Left ventricle myocardium inferior (tissue), 1 donor: ENCODE data around the gene SURF2. TPM values are rescaled to one million over a fixed set of nuclear protein-coding genes. Genes with fewer than 3 reads are reported as not detected.
A peak's percentile ranks its signal among the peaks of the same experiment; 100 is the strongest.

Experiments
- DNase-seq: peaks from one replicate; pipeline ENCODE4 v3.0.0-alpha.2; 2020
- H3K27ac ChIP-seq: fragments of 200-600 bp; replicated peaks from 2 replicates; pipeline ENCODE4 v1.8.0; 2021
- H3K27me3 ChIP-seq: fragments of 200-600 bp; 2 replicates; pipeline ENCODE4 v1.8.0; 2021; ENCODE audit warnings: low read depth
- H3K36me3 ChIP-seq: fragments of 200-600 bp; 2 replicates; pipeline ENCODE4 v1.8.0; 2021
- H3K4me1 ChIP-seq: fragments of 200-600 bp; 2 replicates; pipeline ENCODE4 v1.8.0; 2021
- H3K4me3 ChIP-seq: fragments of 200-600 bp; 2 replicates; pipeline ENCODE4 v1.8.0; 2021; ENCODE audit warnings: mild to moderate bottlenecking, moderate library complexity
- H3K9me3 ChIP-seq: fragments of 200-600 bp; replicated peaks from 2 replicates; pipeline ENCODE4 v1.8.0; 2021
- intact Hi-C: fragments of 100-400 bp; cut with micrococcal nuclease; formaldehyde crosslinking; loops from one replicate; pipeline ENCODE4 v1.11.0; 2022
- total RNA-seq: library from RNA; stranded (reverse); fragmentation: NEBNext Ultra II Directional; extraction: Animal tissue kit (Norgen Biotek cat#: 25700); gene quantifications from one replicate; pipeline ENCODE4 v1.2.1, GENCODE V29; 2021
- TF ChIP-seq, protein P1 (sequence below): fragments of 200-600 bp; IDR thresholded peaks from 2 replicates; pipeline ENCODE4 v1.8.0; 2021; ENCODE audit warnings: antibody characterized with exemption, mild to moderate bottlenecking, borderline replicate concordance
- donor health status: DM: no; HTN: yes; CAD: no; lungs with severe emphysema.

SURF2 gene
- total RNA-seq, 1 donor from 2014 or later, result 17.4 TPM

DNA sequence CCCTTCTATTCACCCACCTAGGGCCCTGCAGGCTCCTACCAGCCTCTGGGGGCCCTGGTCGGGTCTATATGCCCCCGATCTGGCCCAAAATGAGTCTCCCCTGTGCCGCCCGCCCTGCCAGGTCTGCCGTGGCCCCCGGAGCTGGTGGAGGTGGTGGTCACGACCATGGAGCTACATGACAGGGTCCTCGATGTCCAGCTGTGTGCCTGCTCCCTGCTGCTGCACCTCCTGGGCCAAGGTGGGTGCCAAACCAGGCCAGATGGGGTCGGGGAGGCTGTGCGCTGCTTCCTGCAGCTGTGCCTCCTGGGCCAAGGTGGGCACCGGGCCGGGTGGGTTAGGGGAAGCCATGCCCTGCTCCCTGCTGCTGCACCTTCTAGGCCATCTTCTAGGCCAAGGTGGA is 43.9 kb downstream of the SURF2 start:
- Histone ChIP-seq H3K4me1 (peaks cover 4% of the 10 kb centered on the region), H3K36me3 (peaks cover 12% of the 10 kb centered on the region), H3K27me3 (peaks cover 9% of the 10 kb centered on the region), H3K27ac (no peak overlapping the region), H3K9me3 (no peaks in the 10 kb centered on the region), H3K4me3 (no peak overlapping the region)
- no peak for DNase-seq
- TF ChIP-seq, protein P1, sequence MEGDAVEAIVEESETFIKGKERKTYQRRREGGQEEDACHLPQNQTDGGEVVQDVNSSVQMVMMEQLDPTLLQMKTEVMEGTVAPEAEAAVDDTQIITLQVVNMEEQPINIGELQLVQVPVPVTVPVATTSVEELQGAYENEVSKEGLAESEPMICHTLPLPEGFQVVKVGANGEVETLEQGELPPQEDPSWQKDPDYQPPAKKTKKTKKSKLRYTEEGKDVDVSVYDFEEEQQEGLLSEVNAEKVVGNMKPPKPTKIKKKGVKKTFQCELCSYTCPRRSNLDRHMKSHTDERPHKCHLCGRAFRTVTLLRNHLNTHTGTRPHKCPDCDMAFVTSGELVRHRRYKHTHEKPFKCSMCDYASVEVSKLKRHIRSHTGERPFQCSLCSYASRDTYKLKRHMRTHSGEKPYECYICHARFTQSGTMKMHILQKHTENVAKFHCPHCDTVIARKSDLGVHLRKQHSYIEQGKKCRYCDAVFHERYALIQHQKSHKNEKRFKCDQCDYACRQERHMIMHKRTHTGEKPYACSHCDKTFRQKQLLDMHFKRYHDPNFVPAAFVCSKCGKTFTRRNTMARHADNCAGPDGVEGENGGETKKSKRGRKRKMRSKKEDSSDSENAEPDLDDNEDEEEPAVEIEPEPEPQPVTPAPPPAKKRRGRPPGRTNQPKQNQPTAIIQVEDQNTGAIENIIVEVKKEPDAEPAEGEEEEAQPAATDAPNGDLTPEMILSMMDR, result no peak
- intact Hi-C loops, result no loop called here

DNA sequence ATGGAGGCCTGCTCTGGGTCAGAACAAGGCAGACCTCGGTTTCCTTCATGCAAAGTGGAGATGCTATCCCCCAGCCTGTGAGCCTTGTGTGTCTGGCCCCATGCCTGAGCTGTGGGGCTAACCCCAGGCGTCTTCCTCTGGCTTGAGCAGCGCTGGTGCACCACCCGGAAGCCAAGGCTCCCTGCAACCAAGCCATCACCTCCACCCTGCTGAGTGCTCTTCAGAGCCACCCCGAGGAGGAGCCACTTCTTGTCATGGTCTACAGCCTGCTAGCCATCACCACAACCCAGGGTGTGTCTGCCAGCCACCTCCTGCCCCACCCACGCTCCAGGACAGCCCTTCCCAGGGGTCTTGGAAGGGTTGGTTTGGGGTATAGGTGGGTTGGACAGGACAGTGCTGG is 45.2 kb downstream of the SURF2 start:
- no peaks in the 10 kb centered on the region for H3K9me3 ChIP-seq
- DNase-seq, result no peak
- intact Hi-C loops, result no loop called here
- H3K4me3 ChIP-seq, result no peak overlapping the region
- no peaks in the 10 kb centered on the region for H3K27me3 ChIP-seq
- H3K36me3 ChIP-seq, result peaks cover 25% of the 10 kb centered on the region
- H3K27ac ChIP-seq, result no peak overlapping the region
- TF ChIP-seq, protein P1, result no peak
- H3K4me1 ChIP-seq, result peaks cover 13% of the 10 kb centered on the region

DNA sequence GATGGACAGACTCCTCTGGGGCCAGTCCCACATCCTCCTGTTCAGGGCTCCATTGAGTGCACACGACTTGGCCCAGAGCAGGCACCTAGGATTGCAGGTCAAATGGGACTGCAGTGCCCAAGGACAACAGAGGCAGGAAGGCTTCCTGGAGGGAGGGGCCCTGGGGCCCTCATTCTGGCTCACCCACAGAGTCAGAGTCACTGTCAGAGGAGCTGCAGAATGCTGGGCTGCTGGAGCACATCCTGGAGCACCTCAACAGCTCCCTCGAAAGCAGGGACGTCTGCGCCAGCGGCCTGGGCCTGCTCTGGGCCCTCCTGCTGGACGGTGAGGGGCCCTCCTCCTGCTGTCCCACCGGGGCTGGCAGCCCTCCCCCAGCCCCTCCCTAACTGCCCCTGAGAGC is 46.3 kb downstream of the SURF2 start:
- H3K9me3 ChIP-seq, result no peaks in the 10 kb centered on the region
- intact Hi-C loops, result no loop called here
- DNase-seq, result no peak
- no peaks in the 10 kb centered on the region for H3K27me3 ChIP-seq
- H3K4me1 ChIP-seq, result peaks cover 13% of the 10 kb centered on the region
- no peak overlapping the region for H3K4me3 ChIP-seq
- peaks cover 33% of the 10 kb centered on the region for H3K36me3 ChIP-seq
- TF ChIP-seq, protein P1, result no peak
- H3K27ac ChIP-seq, result no peak overlapping the region

DNA sequence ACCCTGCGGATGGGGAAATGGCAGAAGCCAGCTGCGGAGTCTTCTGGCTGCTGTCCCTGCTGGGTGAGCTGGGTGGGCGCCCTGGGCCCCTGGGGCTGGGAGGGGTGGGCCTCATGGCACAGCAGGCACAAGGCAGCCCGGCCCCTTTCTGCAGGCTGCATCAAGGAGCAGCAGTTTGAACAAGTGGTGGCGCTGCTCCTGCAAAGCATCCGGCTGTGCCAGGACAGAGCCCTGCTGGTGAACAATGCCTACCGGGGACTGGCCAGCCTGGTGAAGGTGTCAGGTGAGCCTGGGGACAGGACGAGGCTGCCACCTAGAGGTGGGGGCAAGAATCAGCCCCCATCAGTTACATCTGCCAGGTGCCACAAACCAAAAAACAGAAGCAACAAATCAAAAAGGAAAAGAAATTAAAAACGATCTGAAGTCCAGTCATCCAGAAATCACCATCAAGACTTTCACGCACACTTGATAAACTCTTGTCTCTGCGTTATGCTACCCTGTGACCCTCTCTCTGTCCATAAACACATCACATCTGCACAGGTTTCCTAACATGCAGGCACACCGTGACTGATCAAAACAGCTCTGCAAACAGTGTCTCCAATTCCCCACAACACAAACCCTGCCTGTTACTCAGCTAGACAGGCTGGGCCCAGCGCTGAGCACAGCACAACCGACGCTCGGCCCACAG is 47.6 kb downstream of the SURF2 start:
- H3K27ac ChIP-seq, result no peak overlapping the region
- H3K27me3 ChIP-seq, result no peaks in the 10 kb centered on the region
- TF ChIP-seq, protein P1, result peak; percentile 53
- DNase-seq, result no peak
- intact Hi-C loops, result no loop called here
- peaks cover 13% of the 10 kb centered on the region for H3K4me1 ChIP-seq
- no peak overlapping the region for H3K4me3 ChIP-seq
- peaks cover 42% of the 10 kb centered on the region for H3K36me3 ChIP-seq
- no peaks in the 10 kb centered on the region for H3K9me3 ChIP-seq

DNA sequence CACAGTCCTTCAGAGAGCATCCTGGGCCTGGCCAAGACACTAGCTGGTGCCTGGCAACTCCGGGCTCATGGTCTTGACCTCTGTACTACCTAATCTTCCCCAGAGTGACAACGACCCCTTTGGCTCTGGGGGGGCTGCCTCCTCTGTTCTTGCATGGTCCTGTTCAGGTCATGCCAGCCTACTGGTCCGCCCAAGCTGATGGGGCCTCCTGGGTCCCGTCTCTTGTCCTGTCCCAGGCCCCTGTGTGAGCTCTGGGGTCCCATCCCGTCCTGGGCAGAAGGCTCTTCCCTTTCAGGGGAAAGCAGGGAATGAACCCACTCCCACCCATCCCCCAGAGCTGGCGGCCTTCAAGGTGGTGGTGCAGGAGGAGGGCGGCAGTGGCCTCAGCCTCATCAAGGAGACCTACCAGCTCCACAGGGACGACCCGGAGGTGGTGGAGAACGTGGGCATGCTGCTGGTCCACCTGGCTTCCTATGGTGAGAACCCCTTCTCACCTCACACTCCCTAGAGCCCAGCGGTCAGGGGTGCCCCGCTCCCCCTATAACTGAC is 48.2 kb downstream of the SURF2 start:
- no peak for DNase-seq
- Histone ChIP-seq H3K27me3 (no peaks in the 10 kb centered on the region), H3K9me3 (no peaks in the 10 kb centered on the region), H3K36me3 (peaks cover 48% of the 10 kb centered on the region), H3K4me3 (no peak overlapping the region), H3K4me1 (peaks cover 13% of the 10 kb centered on the region), H3K27ac (no peak overlapping the region)
- TF ChIP-seq, protein P1, result no peak
- intact Hi-C loops, result loop anchor here (5.0 kb wide), 1 partner anchor 83 kb away; no protein-coding TSS in a partner anchor
